HepG2 (cell line): Measurements from ENCODE around the gene ACSL5. TPM values are rescaled to one million over a fixed set of nuclear protein-coding genes. Genes with fewer than 3 reads are reported as not detected.

Experiments
- HDAC2 ChIP-seq: sonication (generic); formaldehyde crosslinking; IDR thresholded peaks from 2 replicates; pipeline ENCODE4 v1.4.0; 2020; ENCODE audit warnings: missing genetic modification reagents
- KDM6A ChIP-seq: IDR thresholded peaks from 2 replicates; pipeline ENCODE4 v1.6.1; 2016; ENCODE audit warnings: low read depth
- KMT2B ChIP-seq: IDR thresholded peaks from 2 replicates; pipeline ENCODE4 v1.6.1; 2016; ENCODE audit warnings: missing genetic modification reagents, missing compliant biosample characterization
- LRRFIP1 ChIP-seq: sonication (generic); formaldehyde crosslinking; conservative IDR thresholded peaks from 2 replicates; pipeline ENCODE4 v1.4.0; 2020; ENCODE audit warnings: missing genetic modification reagents
- MED1 ChIP-seq: sonication (generic); formaldehyde crosslinking; IDR thresholded peaks from 2 replicates; pipeline ENCODE4 v1.4.0; 2020; ENCODE audit warnings: missing genetic modification reagents
- NBN ChIP-seq: fragments of 450-650 bp; conservative IDR thresholded peaks from 2 replicates; pipeline ENCODE4 v1.6.1; 2017
- NCOA1 ChIP-seq: sonication (generic); formaldehyde crosslinking; IDR thresholded peaks from 2 replicates; pipeline ENCODE4 v1.9.0; 2021; ENCODE audit warnings: missing genetic modification reagents
- PAF1 ChIP-seq: IDR thresholded peaks from 2 replicates; pipeline ENCODE4 v1.6.1; 2016; ENCODE audit warnings: missing genetic modification reagents, missing compliant biosample characterization
- RARA ChIP-seq: IDR thresholded peaks from 2 replicates; pipeline ENCODE4 v1.6.1; 2016; ENCODE audit warnings: missing genetic modification reagents, missing compliant biosample characterization
- SAP130 ChIP-seq: IDR thresholded peaks from 2 replicates; pipeline ENCODE4 v1.6.1; 2016; ENCODE audit warnings: low read depth
- SKI ChIP-seq: fragments of 450-650 bp; IDR thresholded peaks from one replicate; pipeline ENCODE4 v1.6.1; 2018; ENCODE audit warnings: mild to moderate bottlenecking; ENCODE audit not compliant: partially characterized antibody
- SMARCE1 ChIP-seq: fragments of 450-650 bp; IDR thresholded peaks from 2 replicates; pipeline ENCODE4 v1.6.1; 2017; ENCODE audit warnings: borderline replicate concordance
- SRSF4 ChIP-seq: fragments of 200-400 bp; formaldehyde crosslinking; IDR thresholded peaks from one replicate; pipeline ENCODE4 v1.6.1; 2018; ENCODE audit warnings: mild to moderate bottlenecking, low read depth, low read length, moderate library complexity; ENCODE audit not compliant: poor library complexity, severe bottlenecking
- TCF7 ChIP-seq: sonication (generic); IDR thresholded peaks from 2 replicates; pipeline ENCODE4 v1.6.1; 2016; ENCODE audit warnings: antibody characterized with exemption, low read depth
- TOE1 ChIP-seq: sonication (generic); formaldehyde crosslinking; IDR thresholded peaks from 2 replicates; pipeline ENCODE4 v1.4.0; 2020; ENCODE audit warnings: mild to moderate bottlenecking, missing genetic modification reagents
- ZBTB21 ChIP-seq: sonication (generic); formaldehyde crosslinking; IDR thresholded peaks from 2 replicates; pipeline ENCODE4 v1.4.0; 2020; ENCODE audit warnings: missing genetic modification reagents
- ZKSCAN1 ChIP-seq: fragments of 150-350 bp; IDR thresholded peaks from 2 replicates; pipeline ENCODE4 v1.6.1; 2014; ENCODE audit warnings: low read length
- ZNF281 ChIP-seq: sonication (generic); formaldehyde crosslinking; IDR thresholded peaks from 2 replicates; pipeline ENCODE4 v1.4.0; 2020; ENCODE audit warnings: missing genetic modification reagents, borderline replicate concordance
- ZNF30 ChIP-seq: sonication (generic); formaldehyde crosslinking; IDR thresholded peaks from 2 replicates; pipeline ENCODE4 v1.5.0; 2020; ENCODE audit warnings: mild to moderate bottlenecking, missing genetic modification reagents
- ZNF557 ChIP-seq: sonication (generic); formaldehyde crosslinking; IDR thresholded peaks from 2 replicates; pipeline ENCODE4 v1.4.0; 2020; ENCODE audit warnings: missing genetic modification reagents
- ZZZ3 ChIP-seq: sonication (generic); formaldehyde crosslinking; IDR thresholded peaks from 2 replicates; pipeline ENCODE4 v1.4.0; 2020; ENCODE audit warnings: missing genetic modification reagents, mild to moderate bottlenecking, borderline replicate concordance
- polyA plus RNA-seq, 8 experiments: library from polyadenylated mRNA; depleted of rRNA in 3 of 8; stranded (reverse) in 7 of 8; unstranded in 1 of 8; fragments of >200 nt; fragmentation: Illumina TruSeq in 4 of 8; extraction: Trizol in 4 of 8; gene quantifications; 2 replicates each; pipeline versions ENCODE4 v1.2.1 to v1.2.3, GENCODE V29; 2011 to 2016; ENCODE audit warnings: low read depth in 4 of 8, missing spikeins in 1 of 8, mixed read lengths in 1 of 8; ENCODE audit not compliant: insufficient read depth in 1 of 8
- total RNA-seq, 5 experiments: library from RNA; depleted of rRNA; stranded (reverse); fragments of >200 nt; fragmentation: Illumina TruSeq; extraction: Trizol; gene quantifications; 2 replicates each; pipeline ENCODE4 v1.2.3, GENCODE V29; 2016; ENCODE audit warnings: low read depth in 1 of 5
- TF ChIP-seq, protein P1 (sequence below): sonication (generic); formaldehyde crosslinking; IDR thresholded peaks from 2 replicates; pipeline ENCODE4 v1.5.0; 2020; ENCODE audit warnings: missing genetic modification reagents
- TF ChIP-seq, protein P2 (sequence below): conservative IDR thresholded peaks from 2 replicates; pipeline ENCODE4 v1.6.1; 2018; ENCODE audit warnings: missing genetic modification reagents

The ACSL5 gene
- total and polyA plus RNA-seq, 2 of the 13 experiments (the other 11 are each of a cell fraction or from before 2014, with no cell fraction given) = 56.4 to 82.5 TPM

- TF ChIP-seq ZNF557 = no peak
- TF ChIP-seq, protein P1, sequence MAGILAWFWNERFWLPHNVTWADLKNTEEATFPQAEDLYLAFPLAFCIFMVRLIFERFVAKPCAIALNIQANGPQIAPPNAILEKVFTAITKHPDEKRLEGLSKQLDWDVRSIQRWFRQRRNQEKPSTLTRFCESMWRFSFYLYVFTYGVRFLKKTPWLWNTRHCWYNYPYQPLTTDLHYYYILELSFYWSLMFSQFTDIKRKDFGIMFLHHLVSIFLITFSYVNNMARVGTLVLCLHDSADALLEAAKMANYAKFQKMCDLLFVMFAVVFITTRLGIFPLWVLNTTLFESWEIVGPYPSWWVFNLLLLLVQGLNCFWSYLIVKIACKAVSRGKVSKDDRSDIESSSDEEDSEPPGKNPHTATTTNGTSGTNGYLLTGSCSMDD (CRISPR knock-in tag) = no peak
- TF ChIP-seq TCF7 = peak; percentile 92
- TF ChIP-seq SKI = peak; percentile 58
- peak; percentile 91 for TF ChIP-seq HDAC2 (CRISPR knock-in tag)
- no peak for TF ChIP-seq ZBTB21 (CRISPR knock-in tag)
- no peak for TF ChIP-seq SMARCE1
- TF ChIP-seq PAF1 (CRISPR knock-in tag) = no peak
- TF ChIP-seq ZNF281 (CRISPR knock-in tag) = no peak; the same call in 1 of the 2 replicates
- no peak for TF ChIP-seq ZNF30 (CRISPR knock-in tag)
- no peak for TF ChIP-seq TOE1 (CRISPR knock-in tag)
- TF ChIP-seq KDM6A (CRISPR knock-in tag) = peak; percentile 83
- no peak for TF ChIP-seq ZZZ3 (CRISPR knock-in tag)
- no peak for TF ChIP-seq SRSF4
- TF ChIP-seq NCOA1 (CRISPR knock-in tag) = 0 out of 2 replicates have a peak, but pooled peaks have one; percentile 37
- peak; percentile 58 for TF ChIP-seq MED1 (CRISPR knock-in tag)
- TF ChIP-seq NBN = no peak
- TF ChIP-seq, protein P2, sequence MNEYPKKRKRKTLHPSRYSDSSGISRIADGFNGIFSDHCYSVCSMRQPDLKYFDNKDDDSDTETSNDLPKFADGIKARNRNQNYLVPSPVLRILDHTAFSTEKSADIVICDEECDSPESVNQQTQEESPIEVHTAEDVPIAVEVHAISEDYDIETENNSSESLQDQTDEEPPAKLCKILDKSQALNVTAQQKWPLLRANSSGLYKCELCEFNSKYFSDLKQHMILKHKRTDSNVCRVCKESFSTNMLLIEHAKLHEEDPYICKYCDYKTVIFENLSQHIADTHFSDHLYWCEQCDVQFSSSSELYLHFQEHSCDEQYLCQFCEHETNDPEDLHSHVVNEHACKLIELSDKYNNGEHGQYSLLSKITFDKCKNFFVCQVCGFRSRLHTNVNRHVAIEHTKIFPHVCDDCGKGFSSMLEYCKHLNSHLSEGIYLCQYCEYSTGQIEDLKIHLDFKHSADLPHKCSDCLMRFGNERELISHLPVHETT (CRISPR knock-in tag) = no peak
- no peak for TF ChIP-seq ZKSCAN1
- TF ChIP-seq RARA = peak; percentile 84
- TF ChIP-seq KMT2B (CRISPR knock-in tag) = 0 out of 2 replicates have a peak, but pooled peaks have one; percentile 45
- TF ChIP-seq LRRFIP1 = no peak
- TF ChIP-seq SAP130 (CRISPR knock-in tag) = peak; percentile 91
Measured at GRCh38 chr10:112373912-112374338, at the start of gene ACSL5 (continued).
